Activated CD4-positive, alpha-beta memory T cell treated with anti-CD3 and anti-CD28 coated beads, Interleukin-2, amount 10 ng/mL, durations not matched to agents 7 days and 5 days (primary cell): Measurements from ENCODE around the gene TRIM74. TPM values are rescaled to one million over a fixed set of nuclear protein-coding genes. Genes with fewer than 3 reads are reported as not detected.
"Not testable (repeated sequence)": the region's sequence is repeated elsewhere in the genome, so short reads cannot be mapped to it uniquely, and the experiment has no call there.

Source experiments
- CTCF ChIA-PET: fragments of 350-600 bp; sonication (Branson Sonifier 250); formaldehyde crosslinking; loops from one replicate; lab custom pipeline; 2021; ENCODE audit warnings: antibody characterized with exemption, inconsistent platforms; lab: Charles Lee
- POLR2A ChIA-PET: fragments of 350-600 bp; sonication (Branson Sonifier 250); formaldehyde crosslinking; loops from one replicate; lab custom pipeline; 2021; ENCODE audit warnings: antibody characterized with exemption; lab: Charles Lee
- DNase-seq: peaks from one replicate; pipeline ENCODE4 v3.0.0-alpha.2; 2020
- H3K27ac Mint-ChIP-seq: one replicate; pipeline ENCODE4 v1.8.0; 2021; ENCODE audit warnings: mild to moderate bottlenecking, mixed read lengths
- H3K27me3 Mint-ChIP-seq: one replicate; pipeline ENCODE4 v1.8.0; 2021; ENCODE audit warnings: mixed read lengths
- H3K36me3 Mint-ChIP-seq: one replicate; pipeline ENCODE4 v1.8.0; 2021; ENCODE audit warnings: low read depth, mixed read lengths
- H3K4me1 Mint-ChIP-seq: one replicate; pipeline ENCODE4 v1.8.0; 2021; ENCODE audit warnings: mixed read lengths
- H3K4me3 Mint-ChIP-seq: one replicate; pipeline ENCODE4 v1.8.0; 2021; ENCODE audit warnings: mild to moderate bottlenecking, mixed read lengths
- H3K9me3 Mint-ChIP-seq: one replicate; pipeline ENCODE4 v1.8.0; 2021; ENCODE audit warnings: mixed read lengths
- total RNA-seq, 2 experiments: library from RNA; stranded (reverse); gene quantifications; one replicate each; pipeline ENCODE4 v1.2.3, GENCODE V29; 2021

The TRIM74 gene
- 1 to 10 TPM; 1.9 to 2.5 TPM for total RNA-seq

DNA sequence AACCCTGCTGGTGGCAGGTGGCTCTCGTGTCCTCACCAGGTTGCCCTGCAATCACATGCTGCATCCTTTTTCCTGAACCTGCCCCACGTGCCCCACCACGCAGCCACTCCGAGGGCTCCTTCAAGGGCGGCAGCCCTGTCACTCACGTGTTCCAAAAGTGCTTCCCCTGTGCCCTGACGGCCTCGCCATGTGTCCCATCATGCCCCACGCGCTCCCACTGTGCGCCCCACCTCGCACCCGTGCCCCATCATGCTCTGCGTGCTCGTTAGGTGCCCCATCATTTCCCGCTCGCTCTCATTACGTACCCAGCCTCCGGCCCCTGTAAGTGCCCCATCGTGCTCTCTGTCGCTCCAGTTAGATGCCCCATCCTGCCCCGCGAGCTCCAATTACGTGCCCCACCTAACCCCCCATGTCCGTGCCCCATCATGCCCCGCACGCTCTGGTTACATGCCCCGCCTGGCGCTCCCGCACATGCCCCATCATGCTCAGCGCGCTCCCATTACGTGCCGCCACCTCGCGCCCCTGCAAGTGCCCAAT lies at the start of gene TRIM74:
TSS of gene TRIM74 (minus strand) at position 487 of the 537 bp plus-strand sequence. CDS start 3,309 bp downstream, outside the sequence.
- H3K4me3 Mint-ChIP-seq, H3K27ac Mint-ChIP-seq, H3K4me1 Mint-ChIP-seq, DNase-seq, H3K27me3 Mint-ChIP-seq, CTCF ChIA-PET, H3K9me3 Mint-ChIP-seq, POLR2A ChIA-PET, H3K36me3 Mint-ChIP-seq: not testable (repeated sequence)

- CTCF ChIA-PET, H3K9me3 Mint-ChIP-seq, H3K27ac Mint-ChIP-seq, POLR2A ChIA-PET, H3K4me1 Mint-ChIP-seq, DNase-seq, H3K27me3 Mint-ChIP-seq: not testable (repeated sequence)
- Mint-ChIP-seq H3K36me3 (peaks cover 11% of the 10 kb centered on the region), H3K4me3 (peak overlapping the region; percentile 52)
Observed at GRCh38 chr7:73006491-73006890, 37.2 kb upstream of the TRIM74 start.

- H3K9me3 Mint-ChIP-seq, POLR2A ChIA-PET, H3K27me3 Mint-ChIP-seq, H3K4me1 Mint-ChIP-seq, CTCF ChIA-PET: not testable (repeated sequence)
- H3K4me3 Mint-ChIP-seq = peak overlapping the region; percentile 88
- DNase-seq = peak; percentile 92
- H3K27ac Mint-ChIP-seq = peak overlapping the region; percentile 96
- H3K36me3 Mint-ChIP-seq = peaks cover 11% of the 10 kb centered on the region
Observed at GRCh38 chr7:73005693-73006447, 36.6 kb upstream of the TRIM74 start.

- H3K4me1 Mint-ChIP-seq, H3K9me3 Mint-ChIP-seq, H3K27me3 Mint-ChIP-seq, POLR2A ChIA-PET, CTCF ChIA-PET: not testable (repeated sequence)
- peak; percentile 79 for DNase-seq
- Mint-ChIP-seq H3K4me3 (peak overlapping the region; percentile 88), H3K27ac (peak overlapping the region; percentile 96), H3K36me3 (peaks cover 11% of the 10 kb centered on the region)
Observed at GRCh38 chr7:73005356-73005692, 36.1 kb upstream of the TRIM74 start.

GRCh38 chr7:72997887-72998468 lies 28.7 kb upstream of the TRIM74 start:
- CTCF ChIA-PET, H3K4me1 Mint-ChIP-seq, H3K36me3 Mint-ChIP-seq, DNase-seq, H3K4me3 Mint-ChIP-seq, H3K27me3 Mint-ChIP-seq, H3K27ac Mint-ChIP-seq, H3K9me3 Mint-ChIP-seq, POLR2A ChIA-PET: not testable (repeated sequence)

GRCh38 chr7:72997447-72997846 lies 28.2 kb upstream of the TRIM74 start:
- DNase-seq, POLR2A ChIA-PET, H3K4me1 Mint-ChIP-seq, H3K4me3 Mint-ChIP-seq, H3K27me3 Mint-ChIP-seq, H3K27ac Mint-ChIP-seq, H3K9me3 Mint-ChIP-seq, H3K36me3 Mint-ChIP-seq, CTCF ChIA-PET: not testable (repeated sequence)

DNA sequence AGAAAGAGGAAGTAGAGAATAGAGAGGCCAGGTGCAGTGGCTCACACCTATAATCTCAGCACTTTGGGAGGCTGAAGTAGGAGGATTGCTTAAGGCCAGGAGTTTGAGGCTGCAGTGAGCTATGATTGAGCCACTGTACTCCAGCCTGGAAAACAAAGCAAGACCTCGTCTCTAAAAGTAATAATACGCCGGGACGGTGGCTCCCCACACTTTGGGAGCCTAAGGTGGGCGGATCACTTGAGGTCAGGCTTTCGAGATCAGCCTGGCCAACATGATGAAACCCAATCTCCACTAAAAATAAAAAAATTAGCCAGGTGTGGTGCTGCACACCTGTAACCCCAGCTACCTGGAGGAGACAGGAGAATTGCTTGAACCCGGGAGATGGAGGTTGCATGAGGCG lies 26.2 kb upstream of the TRIM74 start:
- CTCF ChIA-PET, H3K4me1 Mint-ChIP-seq, DNase-seq, H3K9me3 Mint-ChIP-seq, POLR2A ChIA-PET, H3K36me3 Mint-ChIP-seq, H3K4me3 Mint-ChIP-seq, H3K27me3 Mint-ChIP-seq, H3K27ac Mint-ChIP-seq: not testable (repeated sequence)

- DNase-seq, H3K27ac Mint-ChIP-seq, POLR2A ChIA-PET, H3K4me1 Mint-ChIP-seq, H3K4me3 Mint-ChIP-seq, CTCF ChIA-PET, H3K36me3 Mint-ChIP-seq, H3K27me3 Mint-ChIP-seq, H3K9me3 Mint-ChIP-seq: not testable (repeated sequence)
Observed at GRCh38 chr7:72990146-72990913, 21.1 kb upstream of the TRIM74 start.

- H3K27me3 Mint-ChIP-seq, H3K9me3 Mint-ChIP-seq, H3K4me3 Mint-ChIP-seq, H3K4me1 Mint-ChIP-seq, DNase-seq, CTCF ChIA-PET, H3K36me3 Mint-ChIP-seq, H3K27ac Mint-ChIP-seq, POLR2A ChIA-PET: not testable (repeated sequence)
Observed at GRCh38 chr7:72982084-72982483, 12.8 kb upstream of the TRIM74 start.

DNA sequence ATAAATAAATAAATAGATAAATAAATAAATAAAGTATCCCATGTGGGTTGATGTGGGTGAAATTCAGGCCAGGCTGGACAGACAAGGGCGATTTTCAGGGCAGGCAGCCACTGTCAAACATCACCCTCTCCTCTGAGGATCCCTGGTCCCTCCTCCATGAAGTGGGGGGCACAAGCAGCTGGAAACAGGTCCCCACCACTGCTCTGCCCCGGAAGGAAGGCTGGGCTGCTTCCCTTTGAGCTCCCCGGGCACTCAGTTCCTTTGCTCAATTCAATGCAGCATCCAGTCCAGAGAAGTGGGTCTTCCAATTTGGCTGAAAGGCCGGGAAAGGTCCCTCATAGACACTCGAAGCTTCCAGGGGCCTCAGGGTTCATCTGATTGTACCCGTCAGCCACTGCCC lies 11.1 kb upstream of the TRIM74 start:
- H3K4me3 Mint-ChIP-seq, H3K27ac Mint-ChIP-seq, DNase-seq, H3K36me3 Mint-ChIP-seq, POLR2A ChIA-PET, H3K4me1 Mint-ChIP-seq, H3K9me3 Mint-ChIP-seq, CTCF ChIA-PET, H3K27me3 Mint-ChIP-seq: not testable (repeated sequence)

GRCh38 chr7:72976434-72976833 lies 7.2 kb upstream of the TRIM74 start:
- CTCF ChIA-PET, H3K27me3 Mint-ChIP-seq, H3K4me1 Mint-ChIP-seq, H3K4me3 Mint-ChIP-seq, H3K36me3 Mint-ChIP-seq, H3K27ac Mint-ChIP-seq, POLR2A ChIA-PET, DNase-seq, H3K9me3 Mint-ChIP-seq: not testable (repeated sequence)

- H3K27me3 Mint-ChIP-seq, H3K9me3 Mint-ChIP-seq, DNase-seq, H3K4me1 Mint-ChIP-seq, POLR2A ChIA-PET, H3K36me3 Mint-ChIP-seq, H3K4me3 Mint-ChIP-seq, H3K27ac Mint-ChIP-seq, CTCF ChIA-PET: not testable (repeated sequence)
Observed at GRCh38 chr7:72975656-72976286, 6.5 kb upstream of the TRIM74 start.

DNA sequence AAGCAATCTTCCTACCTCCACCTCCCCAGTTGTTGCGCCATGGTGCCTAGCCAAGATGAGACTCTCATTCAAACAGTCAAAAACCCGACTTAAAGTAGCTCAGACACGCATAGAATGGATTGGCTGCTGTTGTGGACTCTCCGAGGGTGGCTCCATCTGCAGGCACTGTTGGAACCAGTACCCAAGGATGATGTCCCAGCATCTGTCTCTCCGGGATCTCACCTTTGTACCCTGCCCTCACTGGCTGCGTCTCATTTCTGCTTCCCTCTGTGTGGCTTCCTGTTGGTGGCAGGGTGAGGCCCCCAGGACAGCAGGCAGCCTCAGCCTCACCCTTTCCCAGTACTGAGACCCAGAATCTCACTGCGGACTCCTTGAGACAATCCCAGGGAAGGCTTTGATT lies 5.5 kb upstream of the TRIM74 start:
- DNase-seq, H3K27me3 Mint-ChIP-seq, H3K9me3 Mint-ChIP-seq, H3K4me1 Mint-ChIP-seq, H3K27ac Mint-ChIP-seq, H3K36me3 Mint-ChIP-seq, CTCF ChIA-PET, POLR2A ChIA-PET, H3K4me3 Mint-ChIP-seq: not testable (repeated sequence)
